ENCODE results near the gene B4GALT2. TPM values are rescaled to one million over a fixed set of nuclear protein-coding genes. Genes with fewer than 3 reads are reported as not detected.

The B4GALT2 gene
- total RNA-seq, 1 donor from 2014 or later = 16.1 TPM

DNA sequence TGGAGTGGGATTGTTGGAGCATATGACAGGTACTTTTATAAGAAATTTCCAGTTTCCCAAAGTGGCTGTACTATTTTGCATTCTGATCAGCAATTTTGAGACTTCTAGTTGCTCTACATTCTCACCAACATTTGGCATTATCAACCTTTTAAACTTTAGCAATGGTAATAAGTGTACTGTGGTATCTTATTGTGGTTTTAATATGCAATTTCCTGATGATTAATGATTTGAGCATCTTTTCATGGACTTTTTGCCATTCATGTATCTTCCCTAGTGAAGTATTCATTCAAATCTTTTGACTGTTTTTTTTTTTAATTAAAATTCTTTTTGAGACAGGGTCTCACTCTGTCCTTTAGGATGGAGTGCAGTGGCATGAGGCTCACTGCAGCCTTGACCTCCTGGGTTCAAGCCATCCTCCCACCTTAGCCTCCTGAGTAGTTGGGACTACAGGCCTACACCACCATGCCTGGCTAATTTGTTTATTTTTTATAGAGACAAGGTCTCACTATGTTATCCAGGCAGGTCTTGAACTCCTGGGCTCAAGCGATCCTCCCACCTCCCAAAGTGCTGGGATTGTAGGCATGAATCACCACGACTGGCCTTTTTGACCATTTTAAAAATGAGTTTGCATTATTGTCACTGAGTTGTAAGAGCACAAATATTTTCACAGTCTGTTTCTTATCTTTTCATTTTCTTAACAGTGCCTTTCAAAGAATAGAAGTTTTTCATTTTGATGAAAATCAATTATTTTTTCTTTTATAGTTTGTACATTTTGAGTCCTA lies 60.1 kb downstream of the B4GALT2 start:
- intact Hi-C loops (cut with micrococcal nuclease) = loop anchor here (5.0 to 10.0 kb wide), 2 partner anchors 107 to 1646 kb away; partner anchors contain the start of genes ARTN, GPBP1L1 and TMEM69

DNA sequence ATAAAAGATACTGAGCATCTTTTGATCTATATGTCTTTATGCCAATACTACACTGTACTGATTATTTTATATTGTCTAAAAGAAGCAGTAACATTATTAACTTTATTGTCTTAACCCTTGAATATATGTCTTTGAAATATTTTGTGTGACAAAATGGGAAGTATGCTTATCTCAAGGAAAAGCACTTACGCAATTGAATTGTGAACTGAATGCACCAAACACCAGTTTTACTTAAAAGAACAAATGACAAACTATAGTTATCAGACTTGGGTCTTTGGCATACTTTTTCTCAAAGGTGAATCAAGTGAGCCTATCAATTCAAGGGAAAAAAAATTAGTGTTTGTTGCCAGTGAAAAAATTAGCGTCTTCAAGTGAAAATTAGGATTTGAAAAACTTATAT lies 61.4 kb downstream of the B4GALT2 start:
- intact Hi-C loops (cut with micrococcal nuclease) = no loop called here

Other genes with a start within 250 kb of the B4GALT2 start
- 0.32 and 0.85 TPM in 2 replicates for gene ARTN, start 45.4 kb upstream of the B4GALT2 start, total RNA-seq
- 31.4 and 32.2 TPM in 2 replicates for gene IPO13, start 32.3 kb upstream of the B4GALT2 start, total RNA-seq
- gene DPH2, start 9.2 kb upstream of the B4GALT2 start, total RNA-seq = 40.4 and 41.2 TPM in 2 replicates
- gene ATP6V0B, start 4.2 kb upstream of the B4GALT2 start, total RNA-seq = 160 and 163 TPM in 2 replicates
- gene CCDC24, start 12.4 kb downstream of the B4GALT2 start, total RNA-seq = 1.8 and 1.9 TPM in 2 replicates
- 4.0 and 4.9 TPM in 2 replicates for gene SLC6A9, start 52.3 kb downstream of the B4GALT2 start, total RNA-seq
- not detected in 2 replicates for gene KLF17, start 139.6 kb downstream of the B4GALT2 start, total RNA-seq
- not detected in 2 replicates for gene KLF18, start 162.4 kb downstream of the B4GALT2 start, total RNA-seq
- 52.4 and 53.6 TPM in 2 replicates for gene DMAP1, start 234.3 kb downstream of the B4GALT2 start, total RNA-seq